Stimulated activated CD4-positive, alpha-beta T cell treated with anti-CD3 and anti-CD28 coated beads, Interleukin-2, amount 100 ng/mL, for 48 hours (primary cell): ENCODE data around the gene FITM1.
A peak's percentile ranks its signal among the peaks of the same experiment; 100 is the strongest.

Experiments
- DNase-seq, 2 donors: peaks; one replicate each; pipeline ENCODE4 v3.0.0-alpha.2; 2020

Gene FITM1

GRCh38 chr14:24122898-24123297, 7.6 kb upstream of the FITM1 start:
- no peak for DNase-seq

- DNase-seq, result no peak
Measured at GRCh38 chr14:24123424-24124417, 6.7 kb upstream of the FITM1 start.

GRCh38 chr14:24126939-24127338, 3.5 kb upstream of the FITM1 start:
- no peak for DNase-seq

- DNase-seq, result no peak
Measured at GRCh38 chr14:24127673-24128072, 2.8 kb upstream of the FITM1 start.

DNA sequence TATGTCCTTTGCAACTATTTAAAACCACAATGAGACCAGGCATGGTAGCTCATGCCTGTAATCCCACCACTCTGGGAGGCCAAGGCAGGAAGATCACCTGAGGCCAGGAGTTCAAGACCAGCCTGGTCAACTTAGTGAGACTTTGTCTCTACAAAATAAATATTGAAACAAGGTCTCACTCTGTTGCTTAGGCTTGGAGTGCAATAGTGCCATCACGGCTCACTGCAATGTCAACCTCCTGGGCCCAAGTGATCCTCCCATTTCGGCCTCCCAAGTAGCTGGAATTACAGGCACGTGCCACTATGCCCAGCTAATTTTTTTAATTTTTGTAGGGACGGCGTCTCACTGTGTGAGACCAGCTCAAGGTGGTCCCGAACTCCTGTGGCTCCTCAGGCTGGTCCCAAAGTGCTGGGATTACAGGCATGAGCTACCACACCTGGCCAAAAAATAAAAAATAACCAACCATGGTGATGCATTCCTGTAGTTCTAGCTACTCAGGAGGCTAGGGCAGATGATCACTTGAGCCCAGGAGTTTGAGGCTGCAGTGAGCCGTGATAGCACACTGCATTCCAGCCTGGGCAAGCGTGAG, 955 bp upstream of the FITM1 start:
- DNase-seq, result no peak

DNA sequence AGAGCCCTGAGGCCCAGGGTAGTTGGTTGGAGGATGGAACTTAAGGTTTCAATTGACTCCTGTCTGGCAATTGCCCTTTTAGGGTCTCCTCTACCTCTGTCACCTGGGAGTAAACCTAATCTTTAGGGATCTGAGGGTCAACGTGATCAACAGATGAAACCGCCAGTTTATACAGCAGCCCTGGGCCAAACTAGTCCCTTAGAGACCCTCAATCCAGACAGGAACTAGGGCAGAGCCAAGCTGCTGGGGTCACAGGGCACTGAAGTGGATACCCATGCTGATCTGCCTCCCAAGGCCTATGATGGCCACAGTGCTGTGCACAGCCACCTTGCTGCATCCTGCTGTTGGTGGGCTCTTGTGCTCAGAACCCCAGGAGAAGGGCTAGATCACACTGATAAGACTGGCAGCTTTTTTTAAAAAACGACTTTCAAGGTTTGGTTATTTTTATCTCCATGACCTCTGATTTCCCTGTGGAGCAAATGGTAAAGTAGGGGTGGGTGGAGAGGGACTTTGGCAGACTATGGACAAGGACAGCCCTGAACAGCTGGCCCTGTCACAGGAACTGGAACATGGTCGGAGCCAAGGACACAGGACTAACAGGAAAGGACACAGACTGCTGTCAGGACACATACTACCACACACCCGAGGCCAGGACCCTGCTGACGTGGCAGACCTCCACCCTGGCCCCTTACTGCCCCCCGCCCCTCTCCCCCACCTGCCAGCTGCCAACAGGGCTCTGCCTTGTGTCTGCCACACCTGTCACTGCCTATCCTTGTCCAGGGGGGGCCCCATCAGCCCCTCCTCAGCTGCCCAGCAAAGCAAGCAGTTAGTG, 474 bp downstream of the FITM1 start:
- no peak for DNase-seq

DNA sequence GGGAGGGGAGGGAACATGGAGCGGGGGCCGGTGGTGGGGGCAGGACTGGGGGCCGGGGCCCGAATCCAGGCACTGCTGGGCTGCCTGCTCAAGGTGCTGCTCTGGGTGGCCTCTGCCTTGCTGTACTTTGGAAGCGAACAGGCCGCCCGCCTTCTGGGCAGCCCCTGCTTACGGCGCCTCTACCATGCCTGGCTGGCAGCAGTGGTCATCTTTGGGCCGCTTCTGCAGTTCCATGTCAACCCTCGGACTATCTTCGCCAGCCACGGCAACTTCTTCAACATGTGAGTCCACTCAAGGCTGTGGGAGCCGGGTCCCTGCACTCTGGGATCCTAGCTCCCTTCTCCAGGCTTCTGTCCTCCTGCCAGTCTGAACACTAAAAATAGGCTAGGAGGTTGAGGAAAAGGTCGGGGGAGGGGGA, 1.1 kb downstream of the FITM1 start:
- DNase-seq, result no peak

DNA sequence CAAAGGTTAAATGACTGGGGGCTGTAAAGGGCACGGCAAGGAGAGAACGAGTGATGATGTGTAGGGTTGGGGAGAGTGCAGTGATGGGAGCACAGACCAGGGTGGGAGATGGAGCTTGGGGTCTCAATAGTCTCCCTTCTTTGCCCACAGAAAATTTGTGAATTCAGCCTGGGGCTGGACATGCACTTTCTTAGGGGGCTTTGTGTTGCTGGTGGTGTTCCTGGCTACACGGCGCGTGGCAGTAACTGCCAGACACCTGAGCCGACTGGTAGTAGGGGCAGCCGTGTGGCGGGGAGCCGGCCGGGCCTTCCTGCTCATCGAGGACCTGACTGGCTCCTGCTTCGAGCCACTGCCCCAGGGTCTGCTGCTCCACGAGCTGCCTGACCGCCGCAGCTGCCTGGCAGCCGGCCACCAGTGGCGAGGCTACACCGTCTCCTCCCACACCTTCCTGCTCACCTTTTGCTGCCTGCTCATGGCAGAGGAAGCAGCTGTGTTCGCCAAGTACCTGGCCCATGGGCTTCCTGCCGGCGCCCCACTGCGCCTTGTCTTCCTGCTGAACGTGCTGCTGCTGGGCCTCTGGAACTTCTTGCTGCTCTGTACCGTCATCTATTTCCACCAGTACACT, 1.7 kb downstream of the FITM1 start:
- DNase-seq, result no peak

GRCh38 chr14:24132976-24133375, 2.5 kb downstream of the FITM1 start:
- DNase-seq, result no peak

GRCh38 chr14:24133735-24134134, 3.3 kb downstream of the FITM1 start:
- DNase-seq, result no peak

DNA sequence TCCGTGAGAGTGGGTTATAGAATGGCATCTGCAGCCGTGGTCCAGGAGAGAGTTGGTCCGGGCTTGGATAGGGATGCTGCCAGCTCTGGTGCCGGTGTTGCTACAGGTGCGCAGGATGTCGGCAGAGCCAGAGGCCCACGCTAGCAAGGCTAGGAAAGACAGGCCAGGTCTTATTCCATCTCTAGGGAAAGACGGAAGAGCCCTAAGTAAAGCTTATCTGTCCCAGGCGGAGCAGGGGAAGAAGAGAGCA, 5.0 kb downstream of the FITM1 start:
- no peak for DNase-seq

DNA sequence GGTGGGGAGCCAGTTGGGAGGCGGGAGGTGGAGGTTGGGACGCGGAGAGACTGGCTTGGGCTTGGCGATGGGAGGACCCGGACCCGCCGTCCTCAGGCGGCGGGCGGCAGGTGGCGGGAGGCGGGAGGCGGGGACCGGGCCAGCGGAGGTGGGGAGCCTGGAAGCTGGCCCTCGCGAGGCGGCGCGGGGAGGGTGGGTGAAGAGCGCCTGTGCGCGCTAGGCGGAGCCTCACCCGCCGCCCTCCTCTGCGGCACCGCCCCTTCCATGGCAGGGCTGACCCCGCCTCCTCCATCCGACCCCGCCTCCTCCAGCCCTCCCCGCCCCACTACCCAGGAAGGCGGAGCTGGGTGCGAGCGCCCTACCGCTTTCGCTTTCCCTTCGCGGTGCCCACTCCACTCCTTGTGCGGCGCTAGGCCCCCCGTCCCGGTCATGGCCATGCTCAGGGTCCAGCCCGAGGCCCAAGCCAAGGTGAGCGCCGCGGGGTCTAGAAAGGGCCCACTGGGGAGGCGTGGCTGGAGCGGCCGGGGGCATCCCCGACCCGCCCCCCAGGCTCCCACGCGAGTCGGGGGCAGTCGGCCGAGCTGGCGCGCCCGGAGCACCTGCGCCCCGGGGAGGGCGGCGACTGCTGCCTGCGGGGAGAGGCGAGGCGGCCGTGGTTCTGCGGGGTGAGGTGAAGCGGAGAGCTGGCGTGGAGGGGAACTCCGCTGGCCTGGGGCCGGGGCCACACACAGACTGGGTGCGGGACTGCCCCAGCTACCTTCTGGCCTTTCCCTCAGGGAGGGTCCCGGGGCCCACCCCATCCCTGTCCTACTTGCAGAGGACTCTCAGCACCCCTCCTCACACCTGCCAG, 5.6 kb downstream of the FITM1 start, which contains the start of gene PSME1:
PSME1 (plus strand) TSS at position 361 of the 850 bp plus-strand sequence; CDS start at position 430, 69 bp downstream.
- peak; percentile 93 to 94 for DNase-seq

GRCh38 chr14:24136684-24137528, 6.4 kb downstream of the FITM1 start:
- DNase-seq, result no peak

- DNase-seq, result no peak
Measured at GRCh38 chr14:24137529-24138395, 7.3 kb downstream of the FITM1 start.

GRCh38 chr14:24138396-24139271, 8.2 kb downstream of the FITM1 start:
- DNase-seq, result no peak

DNA sequence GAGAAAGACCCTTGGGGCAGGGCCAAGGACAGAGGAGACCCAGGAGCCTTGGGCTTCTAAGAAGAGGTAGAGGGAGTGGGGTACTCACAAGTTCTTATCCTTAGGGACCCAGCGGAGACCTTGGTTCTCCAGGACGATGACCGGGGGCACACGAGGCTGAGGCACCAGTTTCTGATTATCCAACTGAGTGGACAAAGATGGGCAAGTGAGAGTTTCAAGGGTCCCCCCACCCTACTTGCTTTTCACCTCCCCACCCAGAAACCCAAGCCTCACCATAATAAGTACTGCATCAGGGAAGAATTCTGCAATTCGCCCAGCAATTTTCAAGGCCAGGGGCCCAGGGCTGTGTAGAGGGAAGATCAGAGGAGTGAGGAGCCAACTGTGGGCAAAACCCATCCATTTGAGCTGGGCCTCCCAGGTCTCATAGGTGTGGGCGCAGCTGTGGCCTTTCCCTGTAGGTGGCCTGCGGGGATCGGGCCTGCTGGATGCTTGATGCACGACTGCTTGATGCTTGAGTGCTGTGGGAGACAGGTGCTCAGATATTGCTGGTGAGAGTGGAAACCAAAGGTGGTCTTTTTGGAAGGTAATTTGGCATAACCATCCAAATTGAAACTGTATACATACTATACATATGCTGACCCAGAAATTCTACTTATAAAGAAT, 8.9 kb downstream of the FITM1 start:
- DNase-seq, result no peak

GRCh38 chr14:24141097-24141880, 10.8 kb downstream of the FITM1 start, which contains the start of gene EMC9:
Gene EMC9, minus strand, starts transcription at chr14:24141591. Its CDS starts 287 bp downstream, at chr14:24141304.
- peak; percentile 99 for DNase-seq
